NOMO-1 treated with DMSO at 0.1 percent for 48 hours (cell line): ENCODE results near the gene TRPM2.
"Not testable (repeated sequence)": the region's sequence is repeated elsewhere in the genome, so short reads cannot be mapped to it uniquely, and the experiment has no call there.

Source experiments
- DNase-seq: peaks from one replicate; lab custom pipeline; 2025; ENCODE audit not compliant: unreplicated experiment; lab: John Stamatoyannopoulos, UW

Gene TRPM2

DNA sequence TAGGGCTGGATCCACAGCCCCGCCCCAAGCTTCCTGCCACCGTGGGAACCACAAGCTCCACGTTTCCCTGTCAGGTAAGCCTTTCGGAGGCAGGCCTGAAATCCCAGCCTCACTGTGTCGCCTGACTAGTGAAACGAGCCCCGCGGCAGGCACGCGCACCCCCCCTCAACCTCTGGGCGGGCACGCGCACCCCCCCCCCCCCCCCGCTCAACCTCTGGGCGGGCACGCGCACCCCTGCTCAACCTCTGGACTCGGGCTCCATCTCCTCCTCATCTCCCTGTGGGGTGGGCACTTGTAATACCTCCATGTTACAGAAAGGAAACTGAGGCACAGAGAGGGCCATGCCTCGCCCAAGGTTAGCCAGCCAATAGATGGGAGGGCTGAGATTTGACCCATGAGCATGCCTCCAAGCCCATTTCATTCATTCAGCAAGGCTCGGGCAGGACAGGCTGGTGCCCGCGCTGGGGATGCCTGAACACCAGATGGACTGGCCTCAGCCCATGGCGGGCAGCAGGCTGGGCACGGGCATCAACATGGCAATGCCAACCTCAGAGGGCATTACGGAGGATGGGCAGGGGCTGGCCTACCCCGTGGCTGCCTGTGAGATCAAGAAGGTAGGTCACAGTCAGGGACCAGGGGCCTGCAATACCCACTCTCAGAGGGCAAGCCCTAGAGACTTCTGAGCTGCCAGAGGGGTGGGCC is 18.9 kb upstream of the TRPM2 start:
- DNase-seq = no peak

DNA sequence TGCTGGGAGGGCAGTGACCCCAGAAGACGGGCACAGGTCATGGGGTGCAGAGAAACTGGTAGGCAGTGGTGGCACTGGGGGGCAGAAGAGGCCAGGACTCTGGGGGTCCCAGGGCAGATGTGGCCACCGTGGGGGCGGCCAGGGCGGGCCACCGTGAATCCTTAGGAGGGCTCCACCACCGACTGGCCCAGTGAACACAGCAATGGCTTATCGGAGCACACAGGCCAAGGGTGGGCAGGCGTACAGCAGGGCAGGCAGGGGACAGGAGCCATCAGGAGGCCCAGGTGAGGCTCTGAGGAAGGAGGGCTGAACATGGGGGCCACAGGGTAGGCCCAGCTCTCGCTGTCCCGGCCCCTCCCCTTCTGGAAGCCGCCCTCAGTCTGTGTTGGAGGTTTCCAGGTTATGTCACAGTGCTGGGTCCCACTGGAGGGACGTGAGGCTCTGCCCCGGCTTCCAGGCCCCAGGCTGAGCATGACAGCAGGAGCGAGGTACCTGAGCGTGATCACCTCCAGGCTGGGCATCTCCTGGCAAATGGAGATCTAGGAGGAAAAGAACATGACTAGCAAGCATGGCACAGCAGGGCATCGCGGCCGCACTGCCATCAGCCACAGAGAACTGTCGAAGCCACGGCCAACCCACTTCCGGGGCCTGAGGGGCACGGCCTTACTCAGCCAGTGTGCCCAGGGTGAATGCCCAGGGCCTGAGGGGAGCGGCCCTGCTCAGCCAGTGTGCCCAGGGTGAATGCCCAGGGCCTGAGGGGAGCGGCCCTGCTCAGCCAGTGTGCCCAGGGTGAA is 18.0 kb upstream of the TRPM2 start:
- no peak for DNase-seq

DNA sequence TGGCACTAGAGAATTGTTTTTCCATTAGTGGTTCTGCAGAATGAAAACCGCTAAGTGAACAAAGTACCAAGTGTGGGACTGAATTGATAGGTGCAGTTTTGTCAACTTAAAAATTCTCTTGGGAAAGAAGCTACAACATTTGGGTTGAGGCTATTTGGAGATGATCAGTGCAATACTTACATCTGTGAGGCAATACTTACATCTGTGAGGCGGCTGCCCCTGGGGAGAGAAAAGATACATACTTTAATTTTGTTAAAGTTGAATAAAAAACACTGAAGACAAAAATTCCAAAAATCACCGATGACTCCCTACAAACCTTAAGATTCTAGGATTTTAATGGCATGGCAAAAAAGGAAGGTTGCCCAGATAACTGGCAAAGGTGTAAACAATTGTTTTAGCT is 16.0 kb upstream of the TRPM2 start:
- DNase-seq = no peak

DNA sequence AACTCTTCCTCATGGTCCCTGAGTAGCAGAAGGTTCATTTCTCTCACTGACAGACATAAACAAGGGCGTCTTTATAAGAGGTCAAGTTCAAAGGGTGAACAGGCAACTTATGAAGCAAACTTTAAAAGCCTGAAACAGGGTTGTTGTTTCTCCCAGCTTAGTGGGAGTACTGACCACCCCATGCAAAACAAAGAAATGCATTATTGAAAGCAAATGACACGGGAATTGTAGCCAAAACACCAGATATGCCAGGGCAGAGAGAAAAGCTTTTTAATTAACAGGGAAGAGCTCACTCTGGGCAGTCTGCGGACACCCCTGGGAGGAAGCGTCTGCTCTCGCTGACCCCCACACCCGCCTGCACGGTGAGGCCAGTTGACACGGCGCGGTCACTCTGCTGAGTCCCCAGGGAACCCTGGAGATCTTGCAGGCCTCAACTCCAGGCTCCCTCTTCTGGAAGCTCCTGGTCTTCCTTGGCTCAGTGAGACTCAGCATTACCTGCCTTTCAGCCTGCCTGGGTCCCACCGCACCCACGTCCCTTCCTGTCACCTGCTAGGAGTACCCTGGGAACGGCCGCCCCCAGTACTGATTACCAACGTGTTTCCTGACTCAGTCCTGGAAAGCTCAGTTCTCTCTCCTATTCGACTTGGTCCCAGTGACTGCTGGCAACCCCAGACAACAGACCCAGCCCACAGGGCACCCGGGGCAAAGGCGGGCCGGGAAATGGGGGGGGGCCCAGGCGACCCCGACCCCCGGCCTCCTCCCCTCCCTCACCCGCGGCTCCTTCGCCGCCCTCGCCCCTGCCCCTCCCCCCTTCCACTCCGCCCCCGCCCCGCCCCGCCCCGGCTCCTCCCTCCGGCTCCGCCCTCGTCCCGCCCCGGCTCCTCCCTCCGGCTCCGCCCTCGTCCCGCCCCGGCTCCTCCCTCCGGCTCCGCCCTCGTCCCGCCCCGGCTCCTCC is 15.2 kb upstream of the TRPM2 start:
- DNase-seq = peak; percentile 18

DNA sequence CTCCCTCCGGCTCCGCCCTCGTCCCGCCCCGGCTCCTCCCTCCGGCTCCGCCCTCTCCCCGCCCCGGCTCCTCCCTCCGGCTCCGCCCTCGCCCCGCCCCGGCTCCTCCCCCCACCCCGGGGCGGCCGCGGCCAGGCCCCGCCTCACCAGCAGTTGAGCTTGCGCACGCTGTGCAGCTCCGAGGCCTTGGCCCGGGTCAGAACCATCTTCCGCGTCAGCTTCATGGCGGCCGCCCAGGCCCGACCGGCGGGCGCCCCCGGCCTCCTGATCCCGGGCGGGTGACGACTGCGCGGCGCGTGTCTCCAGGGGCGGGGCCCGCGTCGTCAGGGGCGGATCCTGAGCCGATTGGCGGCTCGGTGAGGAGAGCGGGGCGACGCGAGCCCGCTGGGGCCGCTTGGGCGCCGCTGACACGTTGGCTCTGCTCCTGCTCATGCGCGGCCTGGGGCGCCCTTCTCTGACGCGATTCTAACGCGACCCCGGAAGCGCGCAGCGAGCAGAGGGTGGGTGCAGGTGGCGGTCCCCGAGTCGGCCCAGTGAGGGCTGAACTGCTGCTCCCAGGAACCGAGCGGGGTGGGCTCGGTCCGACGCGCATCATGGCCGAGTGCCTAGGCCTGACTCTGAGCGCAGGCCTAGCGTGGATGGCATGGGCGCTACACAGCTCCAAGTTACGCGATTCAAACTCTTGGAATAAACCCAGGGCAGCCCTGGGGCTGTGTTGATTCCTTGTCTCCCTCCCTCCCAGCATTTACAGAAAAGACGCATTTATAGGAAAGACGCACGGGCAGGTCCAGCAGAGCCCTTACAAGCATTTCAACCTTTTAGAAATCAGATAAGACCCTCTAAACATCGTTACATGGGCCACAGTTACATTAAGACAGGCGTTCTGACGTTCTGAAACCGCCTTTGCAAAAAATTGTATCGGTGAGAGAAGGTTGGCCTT is 14.2 kb upstream of the TRPM2 start, which contains the start of gene CFAP410:
TSS of gene CFAP410 (minus strand) at position 420 of the 940 bp plus-strand sequence. CDS start at position 224, 196 bp downstream.
- peak; percentile 92 for DNase-seq

DNA sequence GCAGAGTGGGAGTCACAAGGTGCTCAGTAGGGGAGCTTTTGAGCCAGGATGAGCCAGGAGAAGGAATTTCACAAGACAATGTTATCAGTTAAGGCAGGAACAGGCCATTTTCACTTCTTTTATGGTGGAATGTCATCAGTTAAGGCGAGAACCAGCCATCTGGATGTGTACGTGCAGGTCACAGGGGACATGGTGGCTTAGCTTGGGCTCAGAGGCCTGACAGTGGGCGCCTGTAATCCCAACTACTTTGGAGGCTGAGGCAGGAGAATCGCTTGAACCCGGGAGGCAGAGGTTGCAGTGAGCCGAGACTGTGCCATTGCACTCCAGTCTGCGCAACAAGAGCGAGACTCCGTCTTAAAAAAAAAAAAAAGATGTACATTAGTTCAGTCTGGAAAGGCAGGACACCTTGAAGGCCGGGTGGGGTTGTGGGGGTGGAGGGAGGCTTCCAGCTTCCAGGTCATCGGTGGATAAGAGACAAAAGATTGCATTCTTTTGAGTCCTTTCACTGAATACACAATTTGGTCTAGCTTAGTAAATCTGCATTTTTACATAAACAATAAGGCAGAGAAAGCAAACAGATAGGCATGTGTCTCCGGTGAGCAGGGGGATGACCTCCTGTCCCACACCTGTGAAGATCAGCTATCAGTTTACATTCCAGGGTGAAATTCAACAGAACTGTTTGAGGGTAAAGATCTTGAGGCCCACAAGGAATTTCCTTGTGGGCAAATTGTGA is 11.5 kb upstream of the TRPM2 start:
- DNase-seq = not testable (repeated sequence)

DNA sequence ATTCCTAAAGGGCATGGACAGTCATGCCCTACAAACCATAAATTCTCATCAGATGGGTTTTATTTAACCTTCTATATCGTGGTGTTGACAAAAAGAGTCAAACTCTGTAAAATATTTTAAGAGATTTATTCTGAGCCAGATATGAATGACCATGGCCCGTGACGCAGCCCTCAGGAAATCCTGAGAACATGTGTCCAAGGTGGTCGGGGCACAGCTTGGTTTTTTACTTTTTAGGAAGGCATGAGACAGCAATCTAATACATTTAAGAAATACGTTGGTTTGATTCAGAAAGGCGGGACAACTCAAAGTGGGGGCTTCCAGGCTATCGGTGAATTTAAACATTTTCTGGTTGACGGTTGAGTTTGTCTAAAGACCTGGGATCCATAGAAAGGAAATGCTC is 10.4 kb upstream of the TRPM2 start:
- not testable (repeated sequence) for DNase-seq

DNA sequence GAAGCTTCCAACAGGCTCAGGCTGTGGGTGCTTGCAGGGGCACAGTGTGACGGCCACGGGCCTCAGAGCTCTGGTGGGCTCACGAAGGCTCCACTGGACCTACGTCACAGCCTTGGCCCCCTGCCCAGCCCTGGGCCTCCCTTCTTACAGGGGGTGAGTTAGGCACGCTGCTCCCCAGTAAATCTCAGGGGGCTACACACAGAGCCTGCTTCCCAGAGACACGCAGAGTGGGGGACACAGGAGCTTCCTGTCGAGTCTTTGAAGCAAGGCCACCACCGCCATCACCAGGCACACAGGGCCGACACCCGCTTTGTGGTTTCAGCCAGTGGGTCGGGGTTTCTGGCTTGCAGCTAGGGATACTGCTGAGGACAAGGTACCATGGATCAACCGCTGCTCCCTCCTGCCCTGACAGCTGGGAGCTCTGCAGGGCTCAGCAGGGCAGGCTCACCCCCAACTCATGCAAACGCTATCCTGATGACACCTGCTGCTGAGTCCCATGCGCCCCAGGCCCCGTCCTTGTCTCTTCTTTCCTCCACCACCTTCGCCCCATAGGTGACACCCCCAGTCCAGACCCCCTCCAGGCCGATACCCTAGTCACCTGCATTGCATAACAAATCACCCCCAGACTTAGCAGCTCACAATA is 8.8 kb upstream of the TRPM2 start:
- DNase-seq = no peak

DNA sequence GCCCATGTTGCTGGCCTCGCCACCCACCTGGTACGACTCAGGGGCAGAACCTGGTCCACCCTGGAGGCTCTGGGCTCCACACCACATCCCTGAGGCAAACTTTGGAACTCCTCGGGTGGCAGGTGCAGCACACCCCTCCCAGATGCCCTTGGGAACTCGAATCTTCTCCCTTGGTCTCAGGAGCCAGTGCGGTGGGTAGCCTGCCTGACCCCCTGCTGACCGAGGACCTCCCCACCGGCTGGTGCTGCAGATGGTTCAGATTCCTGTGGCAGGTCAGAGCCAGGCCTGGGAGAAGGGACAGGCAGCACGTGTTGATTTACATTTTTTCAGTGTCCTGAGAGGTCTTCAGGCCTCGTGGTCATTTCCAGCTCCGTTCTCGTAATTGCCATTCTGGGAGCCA is 7.9 kb upstream of the TRPM2 start:
- DNase-seq = no peak

DNA sequence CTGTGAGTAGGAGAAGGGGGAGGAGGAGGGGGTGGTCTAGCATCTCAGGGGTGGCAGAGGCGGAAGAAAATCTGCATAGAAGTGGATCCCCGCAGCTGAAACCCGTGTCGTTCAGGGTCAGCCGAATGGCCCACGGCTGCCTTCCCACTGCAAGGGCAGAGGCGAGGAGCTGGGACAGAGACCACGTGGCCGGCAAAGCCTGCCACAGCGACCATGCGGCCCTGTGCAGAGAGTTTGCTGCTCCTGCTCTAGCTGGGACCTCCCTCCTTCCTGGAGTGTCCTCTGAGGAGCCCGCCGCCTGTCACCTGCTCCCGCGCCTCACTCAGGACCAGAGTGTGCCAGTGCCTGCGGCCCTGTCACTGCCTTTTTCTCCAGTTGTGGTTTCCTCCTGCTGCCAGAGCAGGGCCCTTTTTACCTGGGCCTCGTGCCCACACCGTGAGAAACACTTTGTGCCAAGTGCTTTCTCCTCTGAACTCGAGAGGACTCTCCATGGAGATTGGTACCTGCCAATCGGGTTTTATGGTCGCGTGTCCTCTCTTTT is 5.4 kb upstream of the TRPM2 start:
- no peak for DNase-seq

DNA sequence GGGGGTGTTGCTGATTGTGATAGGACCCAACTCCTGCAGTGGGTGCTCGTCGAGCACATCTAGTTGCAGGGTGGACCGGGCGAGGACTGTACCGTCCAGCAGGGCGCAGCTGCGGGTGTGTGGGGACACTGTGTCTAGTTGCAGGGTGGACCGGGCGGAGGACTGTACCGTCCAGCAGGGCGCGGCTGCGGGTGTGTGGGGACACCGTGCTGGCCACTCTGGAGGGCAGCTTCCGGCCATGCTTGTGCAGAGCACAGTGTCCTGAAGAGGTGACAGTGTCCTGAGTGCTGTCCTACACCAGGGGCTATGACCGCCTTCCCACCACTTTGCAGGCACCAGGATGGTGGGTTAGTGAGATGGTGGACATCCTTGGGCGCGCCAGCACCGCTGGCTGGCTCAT is 4.6 kb upstream of the TRPM2 start:
- DNase-seq = no peak

DNA sequence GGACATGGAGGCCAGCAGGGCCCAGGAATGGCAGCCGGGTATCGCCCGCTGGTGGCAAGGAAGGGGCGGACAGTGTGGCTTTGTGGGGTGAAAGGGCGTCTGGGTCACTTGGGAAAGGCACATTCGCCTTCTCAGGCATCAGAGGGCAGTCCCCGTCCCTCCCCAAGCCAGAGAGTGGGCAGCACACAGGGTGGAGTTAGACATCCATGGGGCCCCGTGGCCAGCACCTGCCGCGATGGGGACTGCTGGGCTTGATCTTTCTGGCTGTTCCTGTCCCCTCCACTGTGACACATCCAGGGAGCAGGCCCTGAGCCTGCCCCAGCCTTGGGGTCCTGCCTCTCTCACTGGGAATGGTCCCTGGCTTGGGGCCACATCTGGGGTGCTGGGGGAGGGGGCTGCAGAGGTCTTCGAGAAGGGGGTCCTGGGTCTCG is 4.0 kb upstream of the TRPM2 start:
- no peak for DNase-seq

DNA sequence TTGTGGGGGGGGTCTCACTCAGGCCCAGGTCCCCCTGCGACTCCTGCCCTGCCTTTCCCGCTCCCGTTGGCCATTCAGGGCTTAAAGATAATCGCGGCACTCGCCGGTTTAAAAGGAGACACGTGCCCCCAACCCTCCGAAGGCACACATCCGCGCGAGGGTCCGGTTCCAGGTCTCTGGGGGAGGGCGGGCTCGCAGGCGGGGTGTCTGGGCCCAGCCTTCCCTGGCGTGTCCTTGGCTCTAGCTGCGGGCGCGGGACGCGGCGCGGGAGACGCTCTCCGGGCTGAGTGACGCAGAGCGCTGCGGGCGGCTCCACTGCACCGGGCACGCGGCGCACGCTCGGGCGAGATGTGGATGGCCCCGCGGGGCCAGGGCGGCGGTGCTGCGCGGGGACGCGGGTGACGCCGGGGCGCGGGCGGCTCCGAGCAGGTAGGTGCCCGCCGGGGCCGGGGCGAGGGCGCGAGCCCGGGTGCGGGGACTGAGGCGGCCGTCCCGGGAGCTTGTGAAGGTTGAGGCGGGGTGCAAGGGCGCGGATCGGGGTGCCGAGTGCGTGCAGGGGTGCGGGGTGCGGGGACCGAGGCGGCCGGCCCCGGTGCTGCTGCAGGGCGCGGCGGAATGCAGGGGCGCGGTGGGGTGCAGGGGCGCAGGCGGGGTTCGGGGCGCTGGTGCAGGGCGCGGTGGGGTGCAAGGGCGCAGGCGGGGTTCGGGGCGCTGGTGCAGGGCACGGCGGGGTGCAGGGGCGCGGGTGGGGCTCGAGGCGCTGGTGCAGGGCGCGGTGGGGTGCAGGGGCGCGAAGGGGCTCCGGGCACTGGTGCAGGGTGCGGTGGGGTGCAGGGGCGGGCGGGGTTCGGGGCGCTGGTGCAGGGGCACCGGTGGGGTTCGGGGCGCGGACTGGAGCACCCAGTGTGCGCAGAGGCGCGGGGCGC is 3.3 kb upstream of the TRPM2 start:
- no peak for DNase-seq

DNA sequence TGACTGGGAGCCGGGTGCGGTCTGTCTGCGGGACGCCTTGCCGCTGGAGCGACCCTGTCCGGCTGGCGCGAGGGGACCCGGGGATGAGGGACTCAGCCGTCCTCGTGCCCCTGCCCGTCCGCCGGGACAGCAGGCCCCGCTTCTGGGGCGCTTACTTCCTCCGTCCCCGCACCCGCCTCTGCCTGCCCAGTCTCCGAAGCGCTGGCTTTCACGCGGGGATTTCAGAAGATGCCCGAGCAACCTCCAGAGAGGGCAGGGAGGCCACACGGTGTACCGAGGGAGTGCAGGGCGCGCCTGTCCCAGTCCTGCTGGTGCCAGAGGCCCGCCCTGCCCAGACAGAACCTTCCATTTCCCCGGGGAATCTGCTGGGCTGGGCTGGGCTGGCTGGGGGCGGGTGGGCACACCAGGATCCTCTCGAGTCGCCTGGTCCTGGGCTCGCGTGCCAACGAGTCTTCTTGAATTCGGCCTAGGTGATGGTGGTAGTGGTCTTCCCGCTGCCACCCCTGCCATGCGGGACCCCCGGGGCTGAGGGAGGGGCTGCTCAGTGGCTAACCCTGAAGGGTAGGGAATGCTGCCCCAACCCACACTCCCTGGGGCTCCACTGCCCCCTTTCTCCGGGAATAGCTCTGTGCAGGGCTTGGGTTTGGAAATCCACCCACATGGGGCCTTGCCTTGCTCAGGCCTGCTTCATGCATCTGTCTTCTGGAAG is 2.5 kb upstream of the TRPM2 start:
- DNase-seq = no peak

DNA sequence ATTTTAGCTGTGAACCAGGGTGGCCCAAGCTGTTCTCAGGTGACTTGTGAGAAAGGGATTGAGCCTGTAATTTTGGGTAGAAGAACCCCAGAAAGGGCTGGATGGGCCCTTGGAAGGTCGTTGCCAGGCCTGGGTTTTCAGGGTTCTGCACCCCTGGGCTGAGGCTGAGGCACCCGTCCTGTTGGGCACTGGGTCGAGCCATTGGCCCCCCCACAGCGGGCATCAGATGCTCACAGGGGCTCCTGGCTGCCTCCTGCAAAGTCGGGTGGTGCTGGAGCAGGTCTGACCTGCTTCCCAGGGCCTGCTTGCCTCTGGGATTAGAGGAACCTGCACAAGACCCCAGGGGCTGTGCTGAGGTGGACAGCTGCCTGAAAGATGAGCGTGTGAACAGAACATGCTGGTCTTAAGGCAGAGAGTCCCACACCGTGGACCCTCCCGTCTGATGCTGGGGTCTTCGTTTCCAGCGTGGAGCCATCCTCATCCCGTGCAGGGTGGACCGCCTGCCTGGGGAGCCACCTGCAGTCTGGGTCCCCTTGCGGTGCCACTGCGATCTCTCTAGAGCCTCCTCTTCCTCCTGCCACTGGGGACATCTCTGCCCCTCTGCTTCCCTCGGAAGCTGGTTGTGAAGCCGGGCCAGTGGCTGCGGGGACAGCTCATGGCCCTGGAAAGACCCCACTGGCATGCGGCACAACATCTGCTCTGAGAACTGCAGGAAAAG is 1.7 kb upstream of the TRPM2 start:
- no peak for DNase-seq

DNA sequence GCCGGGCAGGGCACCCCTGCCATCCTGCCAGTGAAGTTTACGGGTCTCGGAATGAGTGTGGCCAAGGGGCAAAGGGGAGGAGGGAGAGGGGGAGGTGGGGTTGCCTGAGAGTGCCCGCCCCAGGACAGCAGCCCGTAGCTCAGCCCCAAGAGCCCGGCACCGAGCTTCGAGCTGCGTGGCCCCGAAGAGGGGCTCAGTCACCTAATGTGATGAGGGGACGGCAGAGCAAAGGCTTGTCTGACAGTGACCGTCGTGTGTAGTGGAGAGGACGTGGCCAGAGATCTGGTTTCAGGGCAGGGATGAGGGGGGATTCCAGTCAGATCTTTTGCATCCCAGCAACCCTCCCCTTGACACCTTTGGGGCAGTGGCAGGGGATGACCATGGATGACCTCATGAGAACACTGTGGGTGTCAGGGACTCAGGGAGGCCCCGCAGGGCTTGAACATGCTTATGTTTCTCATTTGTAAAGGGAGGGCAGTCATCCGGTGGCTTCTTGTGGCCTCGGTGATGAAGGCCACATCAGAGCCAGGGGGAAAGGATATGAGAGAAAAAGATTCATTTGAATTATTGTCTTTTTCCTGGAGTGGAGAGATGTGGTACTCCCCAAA is 1.1 kb upstream of the TRPM2 start:
- no peak for DNase-seq
